Activated T-helper 17 cell treated with anti-CD3 and anti-CD28 coated beads, Interleukin-2, amount 50 U/mL, for 72 hours (primary cell): ENCODE data around the gene ZEB2. TPM values are rescaled to one million over a fixed set of nuclear protein-coding genes. Genes with fewer than 3 reads are reported as not detected.

Source experiments
- ATAC-seq: fragments of 150-1000 bp; cut with Tn5 transposase; replicated peaks from 2 replicates; pipeline ENCODE4 v1.10.0; 2021; ENCODE audit warnings: mild to moderate bottlenecking, moderate library complexity
- H3K27ac Mint-ChIP-seq: one replicate; pipeline ENCODE4 v1.8.0; 2022; ENCODE audit warnings: mixed read lengths
- H3K27me3 Mint-ChIP-seq: one replicate; pipeline ENCODE4 v1.8.0; 2022; ENCODE audit warnings: mixed read lengths
- H3K36me3 Mint-ChIP-seq: one replicate; pipeline ENCODE4 v1.8.0; 2022; ENCODE audit warnings: low read depth, mild to moderate bottlenecking, mixed read lengths
- H3K4me1 Mint-ChIP-seq: one replicate; pipeline ENCODE4 v1.8.0; 2022; ENCODE audit warnings: mixed read lengths
- H3K4me3 Mint-ChIP-seq: one replicate; pipeline ENCODE4 v1.8.0; 2022; ENCODE audit warnings: mild to moderate bottlenecking, mixed read lengths
- H3K9me3 Mint-ChIP-seq: one replicate; pipeline ENCODE4 v1.8.0; 2022; ENCODE audit warnings: mixed read lengths
- total RNA-seq, 2 donors: library from RNA; stranded (reverse); gene quantifications; one replicate each; pipeline ENCODE4 v1.2.3, GENCODE V29; 2022

The ZEB2 gene
- total RNA-seq, 2 donors from 2014 or later: 27.6 to 44.1 TPM

GRCh38 chr2:144501118-144501517 is 18.8 kb downstream of the ZEB2 start:
- peaks cover 7% of the 10 kb centered on the region for H3K36me3 Mint-ChIP-seq
- no peak for ATAC-seq
- peaks cover 5% of the 10 kb centered on the region for H3K27me3 Mint-ChIP-seq
- H3K4me3 Mint-ChIP-seq: no peak overlapping the region
- H3K9me3 Mint-ChIP-seq: no peaks in the 10 kb centered on the region
- peaks cover 4% of the 10 kb centered on the region for H3K4me1 Mint-ChIP-seq
- no peak overlapping the region for H3K27ac Mint-ChIP-seq

- Mint-ChIP-seq H3K9me3 (no peaks in the 10 kb centered on the region), H3K4me3 (no peak overlapping the region), H3K36me3 (peaks cover 7% of the 10 kb centered on the region), H3K4me1 (peaks cover 4% of the 10 kb centered on the region), H3K27me3 (peaks cover 5% of the 10 kb centered on the region), H3K27ac (no peak overlapping the region)
- peak; percentile 45 for ATAC-seq
These were observed 19.4 kb downstream of the ZEB2 start for GRCh38 chr2:144500563-144500962.

GRCh38 chr2:144498277-144498676 is 21.6 kb downstream of the ZEB2 start:
- ATAC-seq: no peak
- no peak overlapping the region for H3K27ac Mint-ChIP-seq
- no peak overlapping the region for H3K4me3 Mint-ChIP-seq
- no peaks in the 10 kb centered on the region for H3K36me3 Mint-ChIP-seq
- H3K27me3 Mint-ChIP-seq: no peaks in the 10 kb centered on the region
- peaks cover 2% of the 10 kb centered on the region for H3K4me1 Mint-ChIP-seq
- no peaks in the 10 kb centered on the region for H3K9me3 Mint-ChIP-seq

GRCh38 chr2:144496977-144497598 is 22.8 kb downstream of the ZEB2 start:
- no peak overlapping the region for H3K4me3 Mint-ChIP-seq
- H3K4me1 Mint-ChIP-seq: peaks cover 4% of the 10 kb centered on the region
- ATAC-seq: no peak
- no peaks in the 10 kb centered on the region for H3K9me3 Mint-ChIP-seq
- H3K27me3 Mint-ChIP-seq: no peaks in the 10 kb centered on the region
- H3K36me3 Mint-ChIP-seq: no peaks in the 10 kb centered on the region
- no peak overlapping the region for H3K27ac Mint-ChIP-seq

- H3K27ac Mint-ChIP-seq: no peak overlapping the region
- no peaks in the 10 kb centered on the region for H3K36me3 Mint-ChIP-seq
- no peaks in the 10 kb centered on the region for H3K9me3 Mint-ChIP-seq
- peaks cover 4% of the 10 kb centered on the region for H3K4me1 Mint-ChIP-seq
- no peak overlapping the region for H3K4me3 Mint-ChIP-seq
- ATAC-seq: no peak
- no peaks in the 10 kb centered on the region for H3K27me3 Mint-ChIP-seq
These were observed 23.6 kb downstream of the ZEB2 start for GRCh38 chr2:144496092-144496976.

GRCh38 chr2:144495227-144496091 is 24.5 kb downstream of the ZEB2 start:
- H3K9me3 Mint-ChIP-seq: no peaks in the 10 kb centered on the region
- H3K36me3 Mint-ChIP-seq: no peaks in the 10 kb centered on the region
- ATAC-seq: no peak
- H3K27me3 Mint-ChIP-seq: no peaks in the 10 kb centered on the region
- H3K27ac Mint-ChIP-seq: no peak overlapping the region
- peaks cover 4% of the 10 kb centered on the region for H3K4me1 Mint-ChIP-seq
- no peak overlapping the region for H3K4me3 Mint-ChIP-seq

GRCh38 chr2:144493027-144493809 is 26.7 kb downstream of the ZEB2 start:
- Mint-ChIP-seq H3K36me3 (no peaks in the 10 kb centered on the region), H3K27me3 (no peaks in the 10 kb centered on the region), H3K4me3 (peak overlapping the region; percentile 26), H3K9me3 (no peaks in the 10 kb centered on the region), H3K27ac (peak overlapping the region; percentile 7), H3K4me1 (peaks cover 10% of the 10 kb centered on the region)
- ATAC-seq: peak; percentile 80

GRCh38 chr2:144490857-144491256 is 29.1 kb downstream of the ZEB2 start:
- Mint-ChIP-seq H3K27ac (no peak overlapping the region), H3K27me3 (no peaks in the 10 kb centered on the region), H3K4me1 (peaks cover 10% of the 10 kb centered on the region), H3K36me3 (no peaks in the 10 kb centered on the region), H3K9me3 (no peaks in the 10 kb centered on the region), H3K4me3 (peak overlapping the region; percentile 23)
- no peak for ATAC-seq

GRCh38 chr2:144490017-144490416 is 29.9 kb downstream of the ZEB2 start:
- no peaks in the 10 kb centered on the region for H3K27me3 Mint-ChIP-seq
- peaks cover 10% of the 10 kb centered on the region for H3K4me1 Mint-ChIP-seq
- no peaks in the 10 kb centered on the region for H3K9me3 Mint-ChIP-seq
- H3K27ac Mint-ChIP-seq: peak overlapping the region; percentile 66
- H3K36me3 Mint-ChIP-seq: no peaks in the 10 kb centered on the region
- ATAC-seq: peak; percentile 89
- peak overlapping the region; percentile 23 for H3K4me3 Mint-ChIP-seq

GRCh38 chr2:144489315-144489916 is 30.5 kb downstream of the ZEB2 start:
- Mint-ChIP-seq H3K4me3 (no peak overlapping the region), H3K9me3 (no peaks in the 10 kb centered on the region), H3K27me3 (no peaks in the 10 kb centered on the region), H3K27ac (peak overlapping the region; percentile 66), H3K4me1 (peaks cover 10% of the 10 kb centered on the region), H3K36me3 (no peaks in the 10 kb centered on the region)
- no peak for ATAC-seq

- Mint-ChIP-seq H3K27me3 (no peaks in the 10 kb centered on the region), H3K27ac (no peak overlapping the region), H3K36me3 (no peaks in the 10 kb centered on the region), H3K9me3 (no peaks in the 10 kb centered on the region), H3K4me3 (no peak overlapping the region), H3K4me1 (peaks cover 10% of the 10 kb centered on the region)
- ATAC-seq: no peak
These were observed 35.5 kb downstream of the ZEB2 start for GRCh38 chr2:144484201-144484948.

- peaks cover 10% of the 10 kb centered on the region for H3K4me1 Mint-ChIP-seq
- no peaks in the 10 kb centered on the region for H3K9me3 Mint-ChIP-seq
- H3K36me3 Mint-ChIP-seq: no peaks in the 10 kb centered on the region
- no peak overlapping the region for H3K4me3 Mint-ChIP-seq
- H3K27me3 Mint-ChIP-seq: no peaks in the 10 kb centered on the region
- ATAC-seq: peak; percentile 50
- H3K27ac Mint-ChIP-seq: no peak overlapping the region
These were observed 38.3 kb downstream of the ZEB2 start for GRCh38 chr2:144481666-144482065.

- H3K27me3 Mint-ChIP-seq: no peaks in the 10 kb centered on the region
- no peaks in the 10 kb centered on the region for H3K9me3 Mint-ChIP-seq
- ATAC-seq: no peak
- no peak overlapping the region for H3K4me3 Mint-ChIP-seq
- H3K27ac Mint-ChIP-seq: no peak overlapping the region
- H3K4me1 Mint-ChIP-seq: peaks cover 10% of the 10 kb centered on the region
- H3K36me3 Mint-ChIP-seq: no peaks in the 10 kb centered on the region
These were observed 38.8 kb downstream of the ZEB2 start for GRCh38 chr2:144481109-144481508.
